ENCODE results near the gene PARP1.
"Not testable (repeated sequence)": the region's sequence is repeated elsewhere in the genome, so short reads cannot be mapped to it uniquely, and the experiment has no call there.

Gene PARP1

DNA sequence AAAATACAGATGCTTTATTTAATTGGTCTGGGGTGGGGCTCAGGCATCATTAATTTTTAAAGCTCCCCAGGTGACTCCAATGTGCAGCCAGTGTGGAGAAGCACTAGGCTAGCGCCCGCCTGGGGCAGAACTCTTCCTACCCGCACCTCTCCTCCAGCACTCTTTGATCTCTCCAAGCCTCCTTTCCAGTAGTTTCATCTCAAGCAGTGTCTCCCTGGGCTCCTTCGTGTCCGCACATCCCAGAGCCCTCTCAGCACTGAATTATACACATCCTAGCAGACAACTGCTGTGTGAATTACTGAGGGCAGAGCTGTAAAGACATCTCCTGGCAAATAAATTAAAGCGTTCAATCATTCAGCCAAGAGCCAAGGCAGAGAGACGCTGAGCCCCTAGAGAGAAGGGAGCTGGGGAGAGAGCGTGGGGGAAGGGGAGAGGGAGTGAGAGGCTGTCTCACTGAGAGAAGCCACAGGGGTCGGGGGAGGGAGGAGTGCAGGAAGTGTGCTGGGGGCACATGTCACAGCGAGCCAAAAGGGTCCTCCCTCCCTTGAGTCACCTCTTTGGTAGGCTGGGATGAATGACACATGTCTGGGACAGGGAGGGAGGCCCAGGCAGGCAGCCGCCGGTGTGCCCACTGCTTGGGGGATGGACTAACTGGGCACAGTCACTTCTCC lies 21.0 kb upstream of the PARP1 start:
- no peak for DNase-seq (ENCODE audit: low spot score)

DNA sequence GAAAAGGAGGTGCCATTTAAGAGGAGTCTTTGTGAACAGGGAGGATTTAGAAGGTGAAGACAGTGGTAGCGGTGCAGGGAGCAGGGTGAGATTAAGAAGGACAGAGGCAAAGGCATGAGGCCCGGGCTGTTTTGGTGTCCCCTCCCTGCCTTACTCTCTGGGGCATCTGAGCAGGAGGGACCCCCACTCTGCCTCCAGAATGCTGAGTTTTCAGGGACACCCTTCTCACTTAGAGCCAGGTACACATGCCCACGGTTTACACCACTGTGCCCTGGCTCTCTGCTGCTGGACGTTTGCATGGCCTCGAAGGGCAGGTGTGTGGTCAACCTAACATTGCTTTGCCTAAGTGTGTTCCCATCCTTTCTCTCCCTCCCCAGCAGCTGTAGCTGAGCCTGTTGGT lies 20.5 kb upstream of the PARP1 start:
- no peak for DNase-seq (ENCODE audit: low spot score)

DNA sequence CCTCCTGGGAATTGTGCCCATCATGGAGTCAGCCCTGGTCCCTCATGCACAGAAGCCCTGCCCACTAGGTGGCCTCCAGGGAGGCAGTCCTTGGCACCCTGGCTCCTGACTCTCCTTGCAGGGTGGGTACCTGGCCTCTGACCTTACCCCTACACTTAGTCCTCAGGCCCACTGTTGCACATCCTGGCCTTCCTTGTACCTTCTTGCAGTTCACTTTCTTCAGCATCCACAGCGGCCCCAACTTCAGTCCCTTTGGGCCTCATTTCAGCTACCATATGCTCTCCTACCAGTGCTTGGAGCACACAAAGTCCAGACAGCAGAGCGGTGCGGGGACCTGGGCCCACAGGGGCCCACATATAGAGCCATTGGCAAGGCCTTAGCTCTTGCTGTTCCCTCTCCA lies 19.2 kb upstream of the PARP1 start:
- DNase-seq (ENCODE audit: low spot score): no peak

DNA sequence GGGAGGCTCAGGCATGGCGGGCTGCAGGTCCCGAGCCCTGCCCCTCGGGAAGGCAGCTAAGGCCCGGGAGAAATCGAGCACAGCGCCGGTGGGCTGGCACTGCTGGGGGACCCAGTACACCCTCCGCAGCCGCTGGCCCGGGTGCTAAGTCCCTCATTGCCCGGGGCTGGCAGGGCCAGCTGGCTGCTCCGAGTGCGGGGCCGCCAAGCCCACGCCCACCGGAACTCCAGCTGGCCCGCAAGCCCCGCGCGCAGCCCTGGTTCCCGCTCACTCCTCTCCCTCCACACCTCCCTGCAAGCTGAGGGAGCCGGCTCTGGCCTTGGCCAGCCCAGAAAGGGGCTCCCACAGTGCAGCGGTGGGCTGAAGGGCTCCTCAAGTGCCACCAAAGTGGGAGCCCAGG lies 18.5 kb upstream of the PARP1 start:
- not testable (repeated sequence) for DNase-seq (ENCODE audit: low spot score)

DNA sequence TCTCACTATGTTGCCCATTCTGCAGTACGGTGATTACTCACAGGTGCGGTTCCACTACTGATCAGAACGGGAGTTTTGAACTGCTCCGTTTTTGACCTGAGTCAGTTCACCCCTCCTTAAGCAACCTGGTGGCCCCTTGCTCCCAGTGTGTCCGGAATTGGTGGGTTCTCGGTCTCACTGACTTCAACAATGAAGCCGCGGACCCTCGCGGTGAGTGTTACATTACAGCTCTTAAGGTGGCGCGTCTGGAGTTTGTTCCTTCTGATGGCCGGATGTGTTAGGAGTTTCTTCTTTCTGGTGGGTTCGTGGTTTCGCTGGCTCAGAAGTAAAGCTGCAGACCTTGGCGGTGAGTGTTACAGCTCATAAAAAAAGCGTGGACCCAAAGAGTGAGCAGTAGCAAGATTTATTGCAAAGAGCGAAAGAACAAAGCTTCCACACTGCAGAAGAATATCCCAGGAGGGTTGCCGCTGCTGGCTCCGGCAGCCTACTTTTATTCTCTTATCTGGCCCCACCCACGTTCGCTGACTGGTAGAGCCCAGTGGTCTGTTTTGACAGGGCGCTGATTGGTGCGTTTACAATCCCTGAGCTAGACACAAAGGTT lies 17.6 kb upstream of the PARP1 start:
- DNase-seq (ENCODE audit: low spot score): no peak

DNA sequence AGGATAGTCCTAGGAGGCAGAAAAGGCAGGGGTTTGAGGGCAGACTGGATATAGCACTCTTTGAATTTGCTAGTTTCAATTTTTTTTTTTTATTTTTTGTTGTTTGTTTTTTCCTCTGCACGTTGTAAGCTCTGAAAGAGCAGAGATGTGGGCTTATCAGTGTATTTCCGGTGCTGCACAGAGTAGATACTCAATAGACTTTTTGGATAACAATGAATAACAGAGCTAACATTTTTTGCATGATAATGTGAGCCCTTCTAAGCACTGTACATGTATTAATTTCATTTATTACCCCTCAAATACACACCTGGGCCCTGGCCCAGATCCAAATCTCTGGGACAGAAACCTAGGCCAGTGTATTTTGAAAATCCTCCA lies 17.1 kb upstream of the PARP1 start:
- DNase-seq (ENCODE audit: low spot score): no peak

DNA sequence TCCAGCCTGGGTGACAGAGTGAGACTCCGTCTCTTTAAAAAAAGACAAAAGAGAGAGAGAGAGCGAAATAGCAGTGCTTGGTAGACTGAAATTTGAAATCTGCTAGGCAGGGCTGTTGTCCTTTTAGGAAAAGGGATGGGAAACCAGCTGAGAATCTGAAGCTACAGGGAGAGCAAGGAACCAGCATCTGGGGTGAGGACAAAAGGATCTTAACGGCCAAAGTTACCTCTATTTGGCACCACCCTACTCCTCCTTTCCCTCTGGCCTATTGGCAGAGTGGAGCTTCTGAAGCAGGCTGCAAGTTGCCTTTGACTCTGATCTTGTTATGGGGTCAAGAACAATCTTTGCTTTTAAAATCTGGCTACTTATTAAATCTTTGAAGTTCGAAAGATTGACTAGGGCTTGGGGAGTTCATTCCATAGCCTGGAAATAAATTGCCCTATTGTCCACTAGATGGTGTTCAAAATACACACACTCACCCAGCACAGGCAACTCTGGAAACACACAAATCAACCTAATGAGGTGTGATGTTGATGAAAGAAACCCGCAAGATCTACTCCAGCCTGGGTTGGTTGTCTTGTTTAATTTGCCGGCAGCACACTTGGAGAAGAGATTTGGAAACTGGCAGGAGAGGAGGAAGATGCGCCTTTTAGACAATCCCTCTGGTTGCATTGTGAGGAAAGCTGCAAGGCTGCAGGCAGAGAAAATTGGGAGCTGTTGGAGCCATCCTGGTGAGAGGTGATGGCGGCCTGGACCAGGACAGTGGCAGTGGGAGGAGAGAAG lies 16.5 kb upstream of the PARP1 start:
- peak; percentile 45 for DNase-seq (ENCODE audit: low spot score)

DNA sequence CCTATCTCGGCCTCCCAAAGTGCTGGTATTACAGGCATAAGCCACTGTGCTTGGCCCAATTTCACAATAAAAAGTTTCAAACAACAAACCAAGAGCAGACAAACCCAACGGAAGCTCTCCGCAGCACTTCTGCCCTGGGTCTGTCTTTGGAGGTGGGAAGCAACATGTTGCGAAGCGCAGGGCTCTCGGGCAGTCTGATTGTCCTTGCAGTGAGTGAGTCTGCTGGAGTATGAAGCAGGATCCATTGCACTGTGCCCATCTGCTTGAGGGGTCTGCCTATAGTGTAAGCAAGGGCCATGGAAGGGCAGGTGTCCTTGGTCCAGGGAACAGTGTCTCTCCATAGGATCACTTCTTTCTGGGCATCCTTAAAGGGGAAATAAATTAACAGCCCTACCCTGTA lies 14.6 kb upstream of the PARP1 start:
- DNase-seq (ENCODE audit: low spot score): no peak

DNA sequence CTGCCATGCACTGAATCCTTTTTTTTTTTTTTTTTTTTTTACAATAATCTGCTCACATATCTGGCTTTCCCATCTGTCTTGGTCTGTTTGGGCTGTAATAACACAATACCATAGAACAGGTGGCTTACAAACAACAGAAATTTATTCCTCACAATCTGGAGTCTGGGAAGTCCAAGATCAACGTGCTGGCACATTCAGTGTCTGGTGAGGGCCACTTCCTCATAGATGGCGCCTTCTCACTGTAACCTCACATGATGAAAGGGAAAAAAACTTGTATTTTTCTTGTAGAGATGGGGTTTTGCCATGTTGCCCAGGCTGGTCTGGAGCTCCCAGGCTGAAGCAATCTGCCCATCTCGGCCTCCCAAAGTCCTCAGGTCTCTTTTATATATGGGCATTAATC lies 13.0 kb upstream of the PARP1 start:
- no peak for DNase-seq (ENCODE audit: low spot score)

DNA sequence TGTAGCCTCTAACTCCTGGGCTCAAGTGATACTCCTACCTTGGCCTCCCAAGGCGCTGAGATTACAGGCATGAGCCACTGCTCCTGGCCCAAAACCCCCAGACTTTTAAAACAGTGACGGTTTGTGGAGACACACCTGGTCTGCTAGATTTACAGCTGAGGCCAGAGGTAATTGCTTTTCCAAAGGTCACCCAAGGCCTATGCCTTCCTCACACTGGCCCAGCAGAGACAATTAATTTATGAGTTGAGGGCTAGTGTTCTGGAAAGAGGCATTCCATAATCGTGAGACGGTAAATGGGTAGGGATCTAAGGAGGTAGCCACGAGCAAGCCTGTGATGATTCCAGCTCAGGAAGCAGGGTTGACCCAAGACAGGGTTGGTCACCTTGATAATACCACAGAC lies 12.4 kb upstream of the PARP1 start:
- DNase-seq (ENCODE audit: low spot score): no peak

DNA sequence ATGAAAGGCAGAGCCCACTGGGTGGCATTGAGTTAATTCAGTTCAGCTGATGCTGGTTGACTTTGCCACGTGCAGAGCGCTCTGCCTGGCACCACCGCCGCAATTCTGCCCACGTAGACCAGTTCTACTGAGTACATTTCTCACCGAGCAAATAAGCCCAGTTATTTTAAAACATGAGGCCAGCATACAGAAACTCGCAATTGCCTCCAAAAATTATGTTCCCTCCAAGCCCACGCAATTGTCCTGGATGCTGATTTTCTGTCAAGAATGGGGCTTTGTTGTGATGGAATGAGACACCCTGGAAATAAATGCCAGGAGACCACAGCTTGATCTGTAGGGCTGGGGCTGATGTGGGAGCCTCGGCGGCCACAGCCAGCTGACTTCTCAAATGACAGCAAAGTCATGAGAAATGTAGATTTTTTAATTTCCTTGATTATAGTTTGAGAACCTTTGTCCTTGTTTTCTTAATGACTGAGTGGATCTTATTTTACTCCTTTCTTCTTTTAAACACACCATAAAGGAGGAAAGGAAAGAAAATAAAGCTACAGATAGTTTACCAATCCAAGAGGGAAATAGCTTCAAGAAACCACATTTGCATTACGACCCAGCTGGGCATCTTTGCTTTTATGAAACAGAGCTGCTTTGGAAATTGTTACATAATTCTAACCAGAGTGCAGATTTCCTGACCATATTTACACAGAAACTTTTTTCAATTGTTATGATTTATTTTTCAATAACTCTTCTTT lies 11.6 kb upstream of the PARP1 start:
- DNase-seq (ENCODE audit: low spot score): no peak

DNA sequence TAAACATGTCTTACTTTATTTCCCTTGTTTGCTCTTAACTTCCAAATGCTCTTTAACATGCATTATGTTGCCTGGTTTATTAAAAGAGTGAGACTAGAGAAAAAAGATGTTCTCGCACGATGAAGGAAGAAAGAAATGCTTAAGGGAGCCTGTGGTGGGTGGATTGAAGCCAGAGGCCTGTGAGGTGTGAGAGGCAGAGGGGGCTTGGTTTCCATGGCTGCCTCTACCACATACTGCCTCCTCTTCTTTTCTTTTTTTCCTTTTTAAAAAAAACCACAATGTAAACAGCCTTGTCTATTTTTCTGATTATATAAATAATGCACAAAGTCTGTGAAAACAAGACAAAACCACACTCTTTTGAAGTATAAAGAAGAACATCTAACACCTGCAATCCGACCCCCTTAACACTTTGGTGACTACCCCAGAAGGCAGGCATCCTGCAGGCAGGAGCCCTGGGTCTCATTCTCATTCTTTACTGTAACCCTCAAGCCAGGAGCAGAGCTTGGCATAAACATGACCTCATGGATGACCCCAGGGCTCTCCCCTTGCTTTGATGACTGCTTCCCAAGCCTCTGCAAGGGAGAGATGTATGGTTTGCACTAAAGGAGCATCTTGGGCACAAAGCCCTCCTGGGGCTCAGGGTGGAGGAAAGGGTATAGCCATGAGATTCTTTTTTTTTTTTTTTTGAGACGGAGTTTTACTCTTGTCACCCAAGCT lies 10.1 kb upstream of the PARP1 start:
- DNase-seq (ENCODE audit: low spot score): no peak

DNA sequence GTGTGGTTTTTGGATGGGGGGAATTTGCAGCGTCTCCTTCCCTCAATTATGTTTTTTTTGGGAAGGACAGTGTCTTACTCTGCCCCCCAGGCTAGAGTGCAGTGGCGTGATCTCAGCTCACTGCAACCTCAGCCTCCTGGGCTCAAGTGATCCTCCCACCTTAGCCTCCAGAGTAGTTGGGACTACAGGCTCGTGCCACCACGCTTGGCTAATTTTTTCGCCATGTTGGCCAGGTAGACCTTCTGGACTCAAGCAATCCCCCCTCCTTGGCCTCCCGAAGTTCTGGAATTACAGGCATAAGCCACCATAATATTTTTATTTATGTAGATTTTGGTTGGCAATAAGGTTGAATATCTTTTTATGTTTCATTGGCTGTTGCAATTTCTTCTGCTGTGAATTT lies 9.5 kb upstream of the PARP1 start:
- no peak for DNase-seq (ENCODE audit: low spot score)

DNA sequence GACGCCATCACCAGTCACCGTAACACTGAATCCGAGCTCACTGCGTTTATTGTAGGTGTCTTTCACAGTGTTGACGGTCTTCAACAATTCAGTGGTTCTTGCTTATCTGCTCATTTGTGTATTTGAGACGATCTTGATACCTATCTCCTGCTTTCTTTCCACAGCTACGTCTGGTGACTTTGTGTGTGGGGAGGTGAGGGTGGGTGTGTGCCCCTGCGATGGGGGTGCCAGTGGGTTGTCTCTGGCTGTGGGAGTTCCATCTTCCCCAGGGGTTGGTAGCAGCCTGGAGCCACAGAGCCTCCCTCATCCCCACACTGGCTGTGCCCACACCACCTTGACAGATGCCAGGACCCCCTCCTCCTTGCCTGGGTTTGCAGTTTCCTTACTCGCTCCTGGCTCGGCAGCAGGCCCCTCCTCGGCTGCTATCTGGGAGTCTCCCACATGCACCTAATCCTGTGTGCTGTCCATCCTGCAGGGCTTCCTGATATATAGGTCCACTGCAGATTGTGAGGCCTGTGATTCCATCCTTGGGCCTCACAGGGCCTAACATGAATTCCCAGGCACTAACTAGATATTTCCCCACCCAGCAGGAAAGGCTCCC lies 6.3 kb upstream of the PARP1 start:
- no peak for DNase-seq (ENCODE audit: low spot score)

DNA sequence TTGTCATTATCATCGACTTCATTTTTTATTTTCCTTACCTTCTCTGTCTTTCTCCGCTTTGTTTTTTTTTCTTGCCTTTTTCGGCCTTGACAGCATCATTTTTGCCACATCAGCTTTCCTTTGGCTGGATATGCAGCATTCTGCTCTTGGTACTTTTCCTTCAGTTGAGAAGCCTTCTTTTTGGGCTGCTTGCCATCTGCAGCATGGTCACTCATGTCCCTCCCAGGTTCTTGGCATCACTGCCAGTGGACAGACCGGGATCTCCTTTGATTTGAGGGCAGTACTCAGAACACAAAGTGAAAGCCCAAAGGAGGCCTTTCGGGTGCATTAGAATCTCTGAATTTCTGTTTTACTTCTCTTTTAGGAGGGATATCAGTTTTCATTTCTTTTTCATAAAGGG lies 3.7 kb upstream of the PARP1 start:
- no peak for DNase-seq (ENCODE audit: low spot score)

DNA sequence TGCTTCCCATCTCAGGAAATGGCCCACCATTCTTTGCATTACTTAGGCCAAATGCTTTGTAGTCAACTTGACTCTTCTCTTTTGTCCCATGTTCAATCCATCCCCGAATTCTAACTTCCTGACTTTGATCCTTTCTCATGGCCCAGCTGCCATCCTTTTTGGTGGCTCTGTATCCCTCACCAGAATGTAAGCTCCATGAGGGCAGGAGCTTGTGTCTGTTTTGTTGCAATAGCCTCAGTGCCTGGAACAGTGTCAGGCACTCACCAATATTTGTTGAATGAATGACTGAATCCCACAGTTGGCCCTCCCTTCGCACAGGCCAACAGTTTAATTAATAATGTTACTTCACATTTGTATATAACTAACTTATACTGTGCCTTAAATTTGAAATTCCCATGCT lies 3.1 kb upstream of the PARP1 start:
- DNase-seq (ENCODE audit: low spot score): no peak

DNA sequence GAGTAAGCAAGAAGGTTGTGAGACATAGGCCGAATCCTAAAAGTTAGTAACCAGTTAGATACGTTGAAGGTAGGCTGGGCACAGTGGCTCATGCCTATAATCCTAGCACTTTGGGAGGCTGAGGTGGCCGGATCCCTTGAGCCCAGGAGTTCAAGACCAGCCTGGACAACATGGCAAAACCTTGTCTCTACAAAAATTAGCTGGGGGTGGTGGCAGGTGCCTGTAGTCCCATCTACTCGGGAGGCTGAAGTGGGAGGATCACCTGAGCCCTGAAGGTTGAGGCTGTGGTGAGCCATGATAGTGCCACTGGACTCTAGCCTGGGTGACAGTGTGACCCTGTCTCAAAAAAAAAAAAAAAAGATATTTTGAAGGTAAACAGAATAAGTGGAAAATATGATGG lies 1.5 kb upstream of the PARP1 start:
- DNase-seq (ENCODE audit: low spot score): no peak

DNA sequence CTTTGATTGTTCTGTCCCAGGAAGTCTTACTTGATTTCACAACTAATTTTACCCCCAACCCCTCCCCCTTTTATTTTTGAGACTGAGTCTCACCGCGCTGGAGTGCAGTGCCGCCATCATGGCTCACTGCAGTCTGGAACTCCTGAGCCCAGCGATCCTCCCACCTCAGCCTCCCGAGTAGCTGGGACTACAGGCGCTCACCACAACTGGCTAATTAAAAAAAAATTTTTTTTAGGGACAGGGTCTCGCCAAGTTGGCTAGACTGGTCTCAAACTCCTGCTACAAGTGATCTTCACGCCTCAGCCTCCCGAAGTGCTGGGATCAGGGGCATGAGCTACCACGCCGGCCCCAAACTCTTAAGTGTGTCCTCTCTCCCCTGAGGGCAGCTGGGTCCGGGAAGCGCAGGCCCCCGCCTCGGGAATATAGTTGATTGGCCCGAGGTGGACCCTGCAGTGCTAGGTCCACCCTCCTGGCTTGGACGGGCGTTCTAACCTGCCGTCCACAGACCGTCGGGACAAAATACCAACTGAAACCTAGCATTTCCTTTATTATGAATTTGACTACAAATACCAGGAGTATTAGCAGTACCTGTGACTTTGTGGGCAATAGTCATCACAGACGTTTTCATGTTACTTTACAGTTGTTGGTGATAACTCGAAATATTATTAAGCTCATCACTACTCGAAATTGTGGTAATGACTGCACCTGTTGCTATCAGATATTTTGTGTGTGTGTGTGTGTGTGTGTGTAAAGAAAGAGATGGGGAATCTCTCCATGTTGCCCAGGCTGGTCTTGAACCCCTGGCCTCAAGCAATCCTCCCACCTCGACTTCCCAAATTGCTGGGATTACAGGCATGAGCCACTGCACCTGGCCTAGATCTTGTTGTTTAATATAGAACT lies 642 bp upstream of the PARP1 start:
- DNase-seq (ENCODE audit: low spot score): no peak

DNA sequence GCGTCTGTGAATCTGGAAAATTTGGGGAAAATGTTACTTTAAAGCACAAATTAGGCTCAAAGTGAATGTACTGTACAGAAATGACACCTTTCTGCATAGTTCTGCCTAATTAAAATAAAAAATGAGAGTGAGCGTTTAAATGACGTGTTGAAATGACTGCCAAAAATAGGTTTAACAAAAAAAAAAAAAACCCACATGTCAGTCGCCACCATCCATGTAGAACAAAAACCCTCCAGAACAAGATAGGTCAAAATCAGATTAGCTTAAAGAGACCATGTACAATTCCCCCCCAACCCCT lies 745 bp downstream of the PARP1 start:
- no peak for DNase-seq (ENCODE audit: low spot score)

DNA sequence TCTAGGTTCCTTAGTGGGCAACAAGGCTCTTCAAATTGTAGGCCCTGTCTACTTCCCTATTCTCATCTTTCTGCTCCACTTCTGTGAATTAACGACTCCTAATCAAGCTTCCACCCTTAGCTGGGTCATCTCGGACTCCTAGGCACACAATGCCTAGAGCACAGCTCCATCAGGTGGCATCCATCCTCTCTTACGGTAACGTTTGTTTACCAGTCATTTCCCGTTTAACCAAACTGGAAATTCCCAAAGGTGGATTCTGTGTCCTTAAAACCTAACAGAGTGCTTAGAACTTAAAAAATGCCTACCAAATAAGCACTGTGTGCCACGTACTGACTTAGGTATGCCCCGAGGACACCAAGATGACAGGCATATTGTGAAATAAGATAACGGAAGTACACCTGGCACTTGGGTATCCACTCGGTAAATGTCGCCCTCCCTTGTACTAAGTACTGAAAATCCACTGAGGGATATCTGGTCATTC lies 1.5 kb downstream of the PARP1 start:
- peak; percentile 53 for DNase-seq (ENCODE audit: low spot score)
